ENCODE data around the gene ASB3.

The ASB3 gene

GRCh38 chr2:53786352-53786704, 425 bp downstream of the ASB3 start:
- TF ChIP-seq, protein P1, sequence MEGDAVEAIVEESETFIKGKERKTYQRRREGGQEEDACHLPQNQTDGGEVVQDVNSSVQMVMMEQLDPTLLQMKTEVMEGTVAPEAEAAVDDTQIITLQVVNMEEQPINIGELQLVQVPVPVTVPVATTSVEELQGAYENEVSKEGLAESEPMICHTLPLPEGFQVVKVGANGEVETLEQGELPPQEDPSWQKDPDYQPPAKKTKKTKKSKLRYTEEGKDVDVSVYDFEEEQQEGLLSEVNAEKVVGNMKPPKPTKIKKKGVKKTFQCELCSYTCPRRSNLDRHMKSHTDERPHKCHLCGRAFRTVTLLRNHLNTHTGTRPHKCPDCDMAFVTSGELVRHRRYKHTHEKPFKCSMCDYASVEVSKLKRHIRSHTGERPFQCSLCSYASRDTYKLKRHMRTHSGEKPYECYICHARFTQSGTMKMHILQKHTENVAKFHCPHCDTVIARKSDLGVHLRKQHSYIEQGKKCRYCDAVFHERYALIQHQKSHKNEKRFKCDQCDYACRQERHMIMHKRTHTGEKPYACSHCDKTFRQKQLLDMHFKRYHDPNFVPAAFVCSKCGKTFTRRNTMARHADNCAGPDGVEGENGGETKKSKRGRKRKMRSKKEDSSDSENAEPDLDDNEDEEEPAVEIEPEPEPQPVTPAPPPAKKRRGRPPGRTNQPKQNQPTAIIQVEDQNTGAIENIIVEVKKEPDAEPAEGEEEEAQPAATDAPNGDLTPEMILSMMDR (IDR thresholded peaks at IDR 0.05; ENCODE audit: insufficient read depth, low read depth, low read length, missing control alignments), result no peak
- H3K4me3 ChIP-seq (ENCODE audit: low read depth, low read length), result peak overlapping the region; percentile 75
- peak; percentile 28 for DNase-seq (ENCODE audit: low read depth)

- TF ChIP-seq, protein P1 (IDR thresholded peaks at IDR 0.05; ENCODE audit: insufficient read depth, low read depth, low read length, missing control alignments), result no peak
- no peak for DNase-seq (ENCODE audit: low read depth)
- peak overlapping the region; percentile 75 for H3K4me3 ChIP-seq (ENCODE audit: low read depth, low read length)
Observed at GRCh38 chr2:53785366-53785765, 1.4 kb downstream of the ASB3 start.

DNA sequence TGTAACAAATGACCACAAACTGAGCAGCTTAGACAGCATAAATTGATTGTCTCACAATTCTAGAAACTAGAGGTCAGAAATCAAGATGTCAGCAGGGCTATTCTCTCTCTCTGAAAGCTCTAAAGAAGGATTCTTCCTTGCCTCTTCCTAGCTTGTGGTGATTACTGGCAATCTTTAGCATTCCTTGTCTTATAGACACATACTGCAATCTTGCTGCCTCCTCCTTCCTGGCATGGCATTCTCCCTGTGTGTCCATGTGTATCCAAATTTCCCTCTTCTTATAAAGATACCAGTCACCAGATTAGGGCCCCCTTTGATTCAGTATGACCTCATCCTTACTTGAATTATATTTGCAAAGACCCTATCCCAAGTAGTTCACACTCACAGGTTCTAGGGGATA, 2.3 kb downstream of the ASB3 start:
- TF ChIP-seq, protein P1 (IDR thresholded peaks at IDR 0.05; ENCODE audit: insufficient read depth, low read depth, low read length, missing control alignments), result no peak
- no peak for DNase-seq (ENCODE audit: low read depth)
- no peak overlapping the region for H3K4me3 ChIP-seq (ENCODE audit: low read depth, low read length)

- DNase-seq (ENCODE audit: low read depth), result no peak
- TF ChIP-seq, protein P1 (IDR thresholded peaks at IDR 0.05; ENCODE audit: insufficient read depth, low read depth, low read length, missing control alignments), result no peak
Observed at GRCh38 chr2:53782676-53783075, 4.1 kb downstream of the ASB3 start.

DNA sequence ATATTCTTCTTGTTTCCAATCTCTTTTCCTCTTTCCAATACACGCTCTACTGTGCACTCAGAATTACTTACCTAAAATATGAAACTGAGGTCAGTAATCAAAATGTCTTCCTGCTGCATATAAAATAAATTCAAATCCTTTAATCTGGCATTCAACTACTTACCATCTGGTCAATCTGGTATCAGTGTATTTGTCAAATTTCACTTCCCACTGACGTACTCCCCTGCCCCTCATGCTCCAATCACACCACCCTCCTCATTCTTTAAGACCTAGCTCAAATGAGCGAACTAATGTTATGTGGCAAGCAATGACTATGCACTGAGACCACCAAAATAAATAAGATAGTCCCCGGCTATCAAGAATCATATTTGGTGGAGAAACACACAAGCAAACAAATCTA, 6.7 kb downstream of the ASB3 start:
- H3K4me3 ChIP-seq (ENCODE audit: low read depth, low read length), result no peak overlapping the region
- TF ChIP-seq, protein P1 (IDR thresholded peaks at IDR 0.05; ENCODE audit: insufficient read depth, low read depth, low read length, missing control alignments), result no peak
- no peak for DNase-seq (ENCODE audit: low read depth)

More at GRCh38 chr2:53782676-53783075, 4.1 kb downstream of the ASB3 start:
- no peak overlapping the region for H3K4me3 ChIP-seq (ENCODE audit: low read depth, low read length)

DNA sequence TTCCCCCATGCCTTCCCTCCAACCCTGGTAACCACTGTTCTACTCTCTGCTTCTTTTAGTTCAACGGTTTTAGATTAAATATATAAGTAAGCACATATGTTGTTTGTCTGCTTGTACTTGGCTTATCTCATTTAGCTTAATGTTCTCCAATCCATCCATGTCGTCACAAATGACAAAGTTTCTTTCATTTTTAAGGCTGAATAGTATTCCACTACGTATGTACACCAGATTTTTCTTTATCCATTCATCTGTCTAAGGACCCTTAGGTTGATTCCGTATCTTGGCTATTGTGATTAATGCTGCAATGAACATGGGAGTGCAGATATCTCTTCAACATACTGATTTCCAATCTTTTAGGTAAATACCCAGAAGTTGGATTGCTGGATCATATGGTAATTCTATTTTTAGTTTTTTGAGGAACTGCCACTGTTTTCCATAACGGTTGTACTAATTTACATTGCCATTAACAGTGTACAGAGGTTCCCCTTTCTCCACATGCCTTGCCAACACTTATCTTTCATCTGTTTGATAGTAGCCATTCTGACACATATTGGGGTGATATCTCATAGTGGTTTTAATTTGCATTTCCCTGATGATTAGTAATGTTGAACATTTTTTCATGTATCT, 8.1 kb downstream of the ASB3 start:
- no peak overlapping the region for H3K4me3 ChIP-seq (ENCODE audit: low read depth, low read length)
- TF ChIP-seq, protein P1 (IDR thresholded peaks at IDR 0.05; ENCODE audit: insufficient read depth, low read depth, low read length, missing control alignments), result no peak
- DNase-seq (ENCODE audit: low read depth), result no peak

GRCh38 chr2:53777134-53777533, 9.6 kb downstream of the ASB3 start:
- no peak for DNase-seq (ENCODE audit: low read depth)

More at GRCh38 chr2:53777134-53777533, 9.6 kb downstream of the ASB3 start:
- TF ChIP-seq, protein P1 (IDR thresholded peaks at IDR 0.05; ENCODE audit: insufficient read depth, low read depth, low read length, missing control alignments), result no peak
- no peak overlapping the region for H3K4me3 ChIP-seq (ENCODE audit: low read depth, low read length)
